ENCODE data around the gene CDK14.

DNA sequence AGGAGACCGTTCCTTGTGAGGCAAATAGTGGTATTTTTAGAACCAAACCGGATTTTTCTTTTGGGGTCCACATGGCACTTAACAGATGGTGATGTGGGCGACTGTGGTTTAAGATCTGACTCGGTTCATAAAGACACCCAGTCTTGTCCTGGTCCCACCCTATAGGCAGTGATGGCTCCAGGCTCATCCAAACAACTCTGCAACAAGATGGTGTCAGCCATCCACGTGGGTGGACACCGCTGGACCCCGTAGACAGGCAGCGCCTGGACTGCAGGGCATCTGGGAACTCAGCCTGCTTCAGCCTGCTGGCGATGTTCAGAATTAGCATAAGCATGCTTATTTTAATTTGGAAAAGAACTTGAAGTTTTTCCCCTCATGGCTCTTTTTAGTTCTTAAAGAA is 409.7 kb downstream of the CDK14 start:
- TF ChIP-seq, protein P1, sequence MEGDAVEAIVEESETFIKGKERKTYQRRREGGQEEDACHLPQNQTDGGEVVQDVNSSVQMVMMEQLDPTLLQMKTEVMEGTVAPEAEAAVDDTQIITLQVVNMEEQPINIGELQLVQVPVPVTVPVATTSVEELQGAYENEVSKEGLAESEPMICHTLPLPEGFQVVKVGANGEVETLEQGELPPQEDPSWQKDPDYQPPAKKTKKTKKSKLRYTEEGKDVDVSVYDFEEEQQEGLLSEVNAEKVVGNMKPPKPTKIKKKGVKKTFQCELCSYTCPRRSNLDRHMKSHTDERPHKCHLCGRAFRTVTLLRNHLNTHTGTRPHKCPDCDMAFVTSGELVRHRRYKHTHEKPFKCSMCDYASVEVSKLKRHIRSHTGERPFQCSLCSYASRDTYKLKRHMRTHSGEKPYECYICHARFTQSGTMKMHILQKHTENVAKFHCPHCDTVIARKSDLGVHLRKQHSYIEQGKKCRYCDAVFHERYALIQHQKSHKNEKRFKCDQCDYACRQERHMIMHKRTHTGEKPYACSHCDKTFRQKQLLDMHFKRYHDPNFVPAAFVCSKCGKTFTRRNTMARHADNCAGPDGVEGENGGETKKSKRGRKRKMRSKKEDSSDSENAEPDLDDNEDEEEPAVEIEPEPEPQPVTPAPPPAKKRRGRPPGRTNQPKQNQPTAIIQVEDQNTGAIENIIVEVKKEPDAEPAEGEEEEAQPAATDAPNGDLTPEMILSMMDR (IDR thresholded peaks at IDR 0.05): no peak
- TF ChIP-seq POLR2A (IDR thresholded peaks at IDR 0.05): no peak
